GM12878 (cell line): ENCODE measurements around the gene TDRD7. TPM values are rescaled to one million over a fixed set of nuclear protein-coding genes. Genes with fewer than 3 reads are reported as not detected.

Source experiments
- SUZ12 ChIP-seq: fragments of 200-600 bp; sonication (generic); IDR thresholded peaks from one replicate; pipeline ENCODE4 v1.6.1; 2018; ENCODE audit warnings: antibody characterized with exemption, mild to moderate bottlenecking; ENCODE audit not compliant: unreplicated experiment
- ZNF24 ChIP-seq: fragments of 450-650 bp; IDR thresholded peaks from 2 replicates; pipeline ENCODE4 v1.6.1; 2017; ENCODE audit warnings: antibody characterized with exemption, mild to moderate bottlenecking
- polyA plus RNA-seq, 11 experiments: library from polyadenylated mRNA; depleted of rRNA in 4 of 11; unstranded in 6 of 11; stranded (reverse) in 5 of 11; fragments of >200 nt; fragmentation: Nextera tagmentation in 4 of 11; fragmentation: Illumina TruSeq in 1 of 11; extraction: Ambion mirVana in 4 of 11; extraction: Trizol in 1 of 11; gene quantifications; 1 replicate in 1 of 11; 2 replicates in 10 of 11; pipeline versions ENCODE4 v1.2.1 to v1.2.3, GENCODE V29; 2011 to 2016; ENCODE audit warnings: inconsistent platforms in 2 of 11, missing spikeins in 2 of 11, low read depth in 1 of 11
- total RNA-seq, 4 experiments: library from RNA; depleted of rRNA in 3 of 4; stranded (reverse); fragments of >200 nt in 3 of 4; fragmentation: Illumina TruSeq in 1 of 4; extraction: Trizol in 1 of 4; gene quantifications; 2 replicates each; pipeline versions ENCODE4 v1.2.1 to v1.2.3, GENCODE V29; 2013 to 2021
- TF ChIP-seq, protein P1 (sequence below): fragments of 450-650 bp; IDR thresholded peaks from 2 replicates; pipeline ENCODE4 v1.6.1; 2017; ENCODE audit warnings: mild to moderate bottlenecking, moderate library complexity
- TF ChIP-seq, protein P2 (sequence below): fragments of 450-650 bp; formaldehyde crosslinking; IDR thresholded peaks from 2 replicates; pipeline ENCODE4 v1.4.0; 2020; ENCODE audit warnings: mild to moderate bottlenecking, moderate library complexity

TDRD7 gene
- total and polyA plus RNA-seq, 10 of the 15 experiments (the other 5 are each of a cell fraction or from before 2014, with no cell fraction given) = 5.7 to 26.4 (median 16.2) TPM

DNA sequence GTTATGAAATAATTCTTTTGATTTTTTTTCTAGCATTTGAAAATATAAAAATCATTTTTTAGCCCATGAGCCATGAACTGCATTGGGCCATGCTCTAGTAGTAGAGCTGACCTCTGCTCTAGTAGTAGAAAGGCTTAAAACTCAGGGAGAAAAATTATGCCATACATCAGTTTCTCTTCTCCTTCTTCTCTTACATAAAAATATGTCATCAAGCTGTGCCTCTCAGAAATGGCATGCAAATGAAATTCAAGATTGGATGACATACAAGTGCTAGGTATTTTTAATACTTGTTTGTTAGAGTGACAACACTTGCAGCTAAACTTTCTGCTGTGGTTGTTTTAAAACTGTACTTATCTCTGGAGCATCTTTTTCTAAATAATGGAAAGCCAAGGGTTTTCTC lies 47.4 kb downstream of the TDRD7 start (continued):
- TF ChIP-seq, protein P1, sequence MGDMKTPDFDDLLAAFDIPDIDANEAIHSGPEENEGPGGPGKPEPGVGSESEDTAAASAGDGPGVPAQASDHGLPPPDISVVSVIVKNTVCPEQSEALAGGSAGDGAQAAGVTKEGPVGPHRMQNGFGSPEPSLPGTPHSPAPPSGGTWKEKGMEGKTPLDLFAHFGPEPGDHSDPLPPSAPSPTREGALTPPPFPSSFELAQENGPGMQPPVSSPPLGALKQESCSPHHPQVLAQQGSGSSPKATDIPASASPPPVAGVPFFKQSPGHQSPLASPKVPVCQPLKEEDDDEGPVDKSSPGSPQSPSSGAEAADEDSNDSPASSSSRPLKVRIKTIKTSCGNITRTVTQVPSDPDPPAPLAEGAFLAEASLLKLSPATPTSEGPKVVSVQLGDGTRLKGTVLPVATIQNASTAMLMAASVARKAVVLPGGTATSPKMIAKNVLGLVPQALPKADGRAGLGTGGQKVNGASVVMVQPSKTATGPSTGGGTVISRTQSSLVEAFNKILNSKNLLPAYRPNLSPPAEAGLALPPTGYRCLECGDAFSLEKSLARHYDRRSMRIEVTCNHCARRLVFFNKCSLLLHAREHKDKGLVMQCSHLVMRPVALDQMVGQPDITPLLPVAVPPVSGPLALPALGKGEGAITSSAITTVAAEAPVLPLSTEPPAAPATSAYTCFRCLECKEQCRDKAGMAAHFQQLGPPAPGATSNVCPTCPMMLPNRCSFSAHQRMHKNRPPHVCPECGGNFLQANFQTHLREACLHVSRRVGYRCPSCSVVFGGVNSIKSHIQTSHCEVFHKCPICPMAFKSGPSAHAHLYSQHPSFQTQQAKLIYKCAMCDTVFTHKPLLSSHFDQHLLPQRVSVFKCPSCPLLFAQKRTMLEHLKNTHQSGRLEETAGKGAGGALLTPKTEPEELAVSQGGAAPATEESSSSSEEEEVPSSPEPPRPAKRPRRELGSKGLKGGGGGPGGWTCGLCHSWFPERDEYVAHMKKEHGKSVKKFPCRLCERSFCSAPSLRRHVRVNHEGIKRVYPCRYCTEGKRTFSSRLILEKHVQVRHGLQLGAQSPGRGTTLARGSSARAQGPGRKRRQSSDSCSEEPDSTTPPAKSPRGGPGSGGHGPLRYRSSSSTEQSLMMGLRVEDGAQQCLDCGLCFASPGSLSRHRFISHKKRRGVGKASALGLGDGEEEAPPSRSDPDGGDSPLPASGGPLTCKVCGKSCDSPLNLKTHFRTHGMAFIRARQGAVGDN = no peak
- TF ChIP-seq, protein P2, sequence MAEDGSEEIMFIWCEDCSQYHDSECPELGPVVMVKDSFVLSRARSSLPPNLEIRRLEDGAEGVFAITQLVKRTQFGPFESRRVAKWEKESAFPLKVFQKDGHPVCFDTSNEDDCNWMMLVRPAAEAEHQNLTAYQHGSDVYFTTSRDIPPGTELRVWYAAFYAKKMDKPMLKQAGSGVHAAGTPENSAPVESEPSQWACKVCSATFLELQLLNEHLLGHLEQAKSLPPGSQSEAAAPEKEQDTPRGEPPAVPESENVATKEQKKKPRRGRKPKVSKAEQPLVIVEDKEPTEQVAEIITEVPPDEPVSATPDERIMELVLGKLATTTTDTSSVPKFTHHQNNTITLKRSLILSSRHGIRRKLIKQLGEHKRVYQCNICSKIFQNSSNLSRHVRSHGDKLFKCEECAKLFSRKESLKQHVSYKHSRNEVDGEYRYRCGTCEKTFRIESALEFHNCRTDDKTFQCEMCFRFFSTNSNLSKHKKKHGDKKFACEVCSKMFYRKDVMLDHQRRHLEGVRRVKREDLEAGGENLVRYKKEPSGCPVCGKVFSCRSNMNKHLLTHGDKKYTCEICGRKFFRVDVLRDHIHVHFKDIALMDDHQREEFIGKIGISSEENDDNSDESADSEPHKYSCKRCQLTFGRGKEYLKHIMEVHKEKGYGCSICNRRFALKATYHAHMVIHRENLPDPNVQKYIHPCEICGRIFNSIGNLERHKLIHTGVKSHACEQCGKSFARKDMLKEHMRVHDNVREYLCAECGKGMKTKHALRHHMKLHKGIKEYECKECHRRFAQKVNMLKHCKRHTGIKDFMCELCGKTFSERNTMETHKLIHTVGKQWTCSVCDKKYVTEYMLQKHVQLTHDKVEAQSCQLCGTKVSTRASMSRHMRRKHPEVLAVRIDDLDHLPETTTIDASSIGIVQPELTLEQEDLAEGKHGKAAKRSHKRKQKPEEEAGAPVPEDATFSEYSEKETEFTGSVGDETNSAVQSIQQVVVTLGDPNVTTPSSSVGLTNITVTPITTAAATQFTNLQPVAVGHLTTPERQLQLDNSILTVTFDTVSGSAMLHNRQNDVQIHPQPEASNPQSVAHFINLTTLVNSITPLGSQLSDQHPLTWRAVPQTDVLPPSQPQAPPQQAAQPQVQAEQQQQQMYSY (CRISPR knock-in tag) = no peak
- TF ChIP-seq ZNF24 (no peak), SUZ12 (no peak)
- TF ChIP-seq, all 136 proteins: peak for 0
